IMR-90 (cell line): ENCODE measurements around the gene APLN. TPM values are rescaled to one million over a fixed set of nuclear protein-coding genes. Genes with fewer than 3 reads are reported as not detected.

ENCODE experiments used
- ATAC-seq: fragments of 200-7000 bp; cut with Tn5 transposase; 2 replicates; pipeline ENCODE4 v1.9.1; 2020; ENCODE audit warnings: low read depth, mild to moderate bottlenecking, moderate library complexity
- BruUV-seq: library from RNA; stranded (reverse); fragments of 400-500 nt; replicated peaks from 2 replicates; lab custom pipeline; 2021; lab: Mats Ljungman, UMichigan
- CTCF ChIA-PET: fragments of 300-600 bp; formaldehyde crosslinking; extraction: SDS; loops from one replicate; lab custom pipeline; 2021; ENCODE audit warnings: antibody characterized with exemption; lab: Yijun Ruan, JAX
- POLR2A ChIA-PET: fragments of 300-600 bp; sonication (Branson Sonifier 250); formaldehyde crosslinking; loops from one replicate; lab custom pipeline; 2022; ENCODE audit warnings: antibody characterized with exemption; ENCODE audit not compliant: unreplicated experiment; lab: Charles Lee
- DNase-seq: peaks from one replicate; pipeline ENCODE4 v3.0.0; 2013
- H2AFZ ChIP-seq: replicated peaks from 2 replicates; pipeline ENCODE3; 2013; ENCODE audit warnings: low read length, mild to moderate bottlenecking; ENCODE audit not compliant: poor library complexity
- H2AK5ac ChIP-seq: 2 replicates; pipeline ENCODE4 v1.6.1; 2013; ENCODE audit warnings: low read depth, low read length, inconsistent platforms
- H2AK9ac ChIP-seq: replicated peaks from 2 replicates; pipeline ENCODE3; 2013; ENCODE audit warnings: mild to moderate bottlenecking, low read depth, low read length, moderate library complexity; ENCODE audit not compliant: poor library complexity
- H2BK120ac ChIP-seq: 2 replicates; pipeline ENCODE4 v1.6.1; 2013; ENCODE audit warnings: low read depth, low read length, inconsistent platforms
- H2BK15ac ChIP-seq: 3 replicates; pipeline ENCODE4 v1.6.1; 2013; ENCODE audit warnings: low read depth, low read length, inconsistent platforms
- H2BK20ac ChIP-seq: 2 replicates; pipeline ENCODE4 v1.6.1; 2013; ENCODE audit warnings: low read depth, mild to moderate bottlenecking, inconsistent platforms, low read length, moderate library complexity
- H2BK5ac ChIP-seq: 2 replicates; pipeline ENCODE4 v1.6.1; 2013; ENCODE audit warnings: mild to moderate bottlenecking, low read depth, low read length, inconsistent platforms; ENCODE audit not compliant: poor library complexity, severe bottlenecking
- H3K14ac ChIP-seq: replicated peaks from 2 replicates; pipeline ENCODE4 v1.6.1; 2013; ENCODE audit warnings: low read depth, low read length, inconsistent platforms
- H3K18ac ChIP-seq: 2 replicates; pipeline ENCODE4 v1.6.1; 2013; ENCODE audit warnings: low read depth, low read length, control low read depth
- H3K23ac ChIP-seq: 2 replicates; pipeline ENCODE4 v1.6.1; 2013; ENCODE audit warnings: low read depth, low read length, inconsistent platforms
- H3K27ac ChIP-seq: 2 replicates; pipeline ENCODE4 v1.5.1; 2013; ENCODE audit warnings: mild to moderate bottlenecking, control low read depth, low read length; ENCODE audit not compliant: insufficient read depth
- H3K27me3 ChIP-seq: 2 replicates; pipeline ENCODE4 v1.6.1; 2013; ENCODE audit warnings: low read length; ENCODE audit not compliant: control insufficient read depth, insufficient read depth
- H3K36me3 ChIP-seq: 2 replicates; pipeline ENCODE4 v1.6.1; 2013; ENCODE audit warnings: low read length, mixed read lengths; ENCODE audit not compliant: control insufficient read depth, insufficient read depth
- H3K4ac ChIP-seq: 2 replicates; pipeline ENCODE4 v1.6.1; 2013; ENCODE audit warnings: low read depth, low read length, inconsistent platforms
- H3K4me1 ChIP-seq: 2 replicates; pipeline ENCODE4 v1.6.1; 2013; ENCODE audit warnings: low read length, mixed read lengths; ENCODE audit not compliant: control insufficient read depth, insufficient read depth
- H3K4me2 ChIP-seq: 2 replicates; pipeline ENCODE4 v1.6.1; 2013; ENCODE audit warnings: low read depth, mild to moderate bottlenecking, control low read depth, low read length, moderate library complexity
- H3K4me3 ChIP-seq: 2 replicates; pipeline ENCODE4 v1.5.1; 2013; ENCODE audit warnings: low read depth, mild to moderate bottlenecking, control low read depth, low read length, moderate library complexity; ENCODE audit not compliant: insufficient read depth
- H3K56ac ChIP-seq: 2 replicates; pipeline ENCODE4 v1.6.1; 2013; ENCODE audit warnings: low read length, inconsistent platforms; ENCODE audit not compliant: insufficient read depth; ENCODE audit errors: extremely low read depth
- H3K79me1 ChIP-seq, 2 experiments: 2 replicates each; pipeline ENCODE4 v1.6.1; 2013; ENCODE audit warnings: low read length in 2 of 2, inconsistent platforms in 1 of 2, low read depth in 1 of 2
- H3K9ac ChIP-seq: 2 replicates; pipeline ENCODE4 v1.6.1; 2013; ENCODE audit warnings: low read depth, low read length, control low read depth
- H3K9me1 ChIP-seq: 2 replicates; pipeline ENCODE4 v1.6.1; 2013; ENCODE audit warnings: low read length, inconsistent platforms; ENCODE audit not compliant: insufficient read depth
- H3K9me3 ChIP-seq: 2 replicates; pipeline ENCODE4 v1.6.1; 2013; ENCODE audit warnings: low read length; ENCODE audit not compliant: control insufficient read depth, insufficient read depth
- H4K20me1 ChIP-seq: 2 replicates; pipeline ENCODE4 v1.6.1; 2013; ENCODE audit warnings: low read length, inconsistent platforms; ENCODE audit not compliant: insufficient read depth
- H4K5ac ChIP-seq: 2 replicates; pipeline ENCODE4 v1.6.1; 2013; ENCODE audit warnings: mild to moderate bottlenecking, low read depth, low read length, control low read depth
- H4K8ac ChIP-seq, 2 experiments: 2 replicates each; pipeline ENCODE4 v1.6.1; 2013; ENCODE audit warnings: low read depth in 2 of 2, low read length in 2 of 2, control low read depth in 1 of 2, inconsistent platforms in 1 of 2
- H4K91ac ChIP-seq: 2 replicates; pipeline ENCODE4 v1.6.1; 2013; ENCODE audit warnings: low read depth, low read length, inconsistent platforms; ENCODE audit not compliant: insufficient read depth
- MAFK ChIP-seq: IDR thresholded peaks from 2 replicates; pipeline ENCODE4 v1.6.1; 2012; ENCODE audit warnings: low read depth, low read length, improper control_type of control experiment
- RFX5 ChIP-seq: IDR thresholded peaks from 2 replicates; pipeline ENCODE4 v1.8.0; 2012; ENCODE audit warnings: low read depth, mild to moderate bottlenecking, low read length, moderate library complexity
- WGBS, 2 experiments: methylation state at CpG; one replicate each; pipeline versions ENCODE4 v1.1.5 to v1.1.7; 2013; ENCODE audit warnings: missing lambda C conversion rate in 2 of 2; ENCODE audit not compliant: insufficient read length in 1 of 2; ENCODE audit errors: extremely low coverage in 2 of 2; 5-methylcytosine and 5-hydroxymethylcytosine counted together
- dilution Hi-C: fragments of 300-500 bp; cut with HindIII; formaldehyde crosslinking; loops from one replicate; pipeline ENCODE4 v1.14.3; 2018; ENCODE audit warnings: low sequenced_read_pairs; ENCODE audit not compliant: unreplicated experiment
- in situ Hi-C: fragments of 300-500 bp; cut with MboI; formaldehyde crosslinking; loops from 3 replicates; pipeline ENCODE4 v1.14.3; 2019; ENCODE audit warnings: low sequenced_read_pairs, inconsistent platforms, mixed read lengths
- intact Hi-C: fragments of 100-400 bp; cut with micrococcal nuclease; formaldehyde crosslinking; loops from 2 replicates; pipeline ENCODE4 v1.10.0; 2022
- polyA plus RNA-seq, 3 experiments: library from polyadenylated mRNA; depleted of rRNA; stranded (reverse); fragments of >200 nt; gene quantifications; 2 replicates each; pipeline ENCODE4 v1.2.3, GENCODE V29; 2012; ENCODE audit warnings: low replicate concordance in 1 of 3
- total RNA-seq: library from RNA; depleted of rRNA; stranded (reverse); fragments of >200 nt; gene quantifications from 2 replicates; pipeline ENCODE4 v1.2.3, GENCODE V29; 2012

The APLN gene
- total and polyA plus RNA-seq, 2 of the 4 experiments (the other 2 are of a cell fraction), result 0.18 to 0.72 TPM

DNA sequence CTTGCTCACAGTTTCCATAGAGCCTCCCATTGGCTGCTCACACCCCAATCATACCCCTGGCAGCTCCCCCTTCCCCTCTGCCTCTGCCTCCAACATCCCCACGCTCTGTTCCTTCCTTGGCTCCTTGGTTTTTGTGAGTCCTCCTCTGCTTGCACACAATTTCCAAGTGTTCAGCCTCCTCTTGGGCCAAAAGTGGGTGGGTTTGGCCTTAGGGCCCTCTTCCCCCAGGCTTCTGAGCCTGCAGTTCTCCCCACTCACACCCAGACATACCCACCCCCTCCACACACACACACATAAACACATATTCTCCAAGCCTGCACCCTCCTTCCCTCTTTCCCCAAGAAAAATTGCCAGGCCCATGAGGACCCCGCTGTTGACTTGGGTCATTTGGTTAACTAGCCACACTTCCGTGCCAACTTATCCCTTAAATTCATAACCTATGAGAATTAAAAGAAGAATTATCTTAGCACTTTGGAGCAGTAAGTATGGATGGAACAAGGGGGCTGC is 4.5 kb downstream of the APLN start:
- Histone ChIP-seq H3K9me1 (no peaks in the 10 kb centered on the region), H3K14ac (no peak overlapping the region), H3K56ac (no peak overlapping the region), H4K20me1 (no peaks in the 10 kb centered on the region), H3K9ac (no peak overlapping the region), H4K5ac (no peak overlapping the region), H3K4me1 (peaks cover 3% of the 10 kb centered on the region; the same call in 1 of the 2 replicates), H3K23ac (no peak overlapping the region), H3K36me3 (no peaks in the 10 kb centered on the region), H3K9me3 (no peaks in the 10 kb centered on the region), H2BK20ac (no peak overlapping the region), H3K4ac (no peak overlapping the region), H3K18ac (no peak overlapping the region), H4K91ac (no peak overlapping the region), H2BK120ac (no peak overlapping the region), H2AFZ (no peak overlapping the region), H2BK15ac (no peak overlapping the region), H3K79me1 (no peaks in the 10 kb centered on the region), H4K8ac (no peak overlapping the region), H3K4me2 (no peak overlapping the region), H3K27ac (no peak overlapping the region), H3K4me3 (no peak overlapping the region), H2AK9ac (no peak overlapping the region), H3K27me3 (peaks cover 28% of the 10 kb centered on the region; the same call in 1 of the 2 replicates), H2BK5ac (no peak overlapping the region), H2AK5ac (no peak overlapping the region)
- in situ Hi-C loops, result no loop called here
- 80% methylated on average over 1 of the region's 3 CpGs; no CpG with 5 or more reads in 1 of the 2 experiments for WGBS, 2 experiments
- intact Hi-C loops, result no loop called here
- dilution Hi-C loops, result no loop called here
- ChIA-PET POLR2A (no interaction called here), CTCF (no interaction called here)
- no TSS peak for BruUV-seq
- DNase-seq (no peak), ATAC-seq (no peak)
- TF ChIP-seq MAFK (no peak), RFX5 (no peak)
